Measurements from ENCODE around the gene C2CD3. TPM values are rescaled to one million over a fixed set of nuclear protein-coding genes. Genes with fewer than 3 reads are reported as not detected.

Gene C2CD3
- total and polyA plus RNA-seq, 9 of the 15 experiments (the other 6 are each of a cell fraction or from before 2014, with no cell fraction given) = 4.4 to 20.2 (median 15.4) TPM

DNA sequence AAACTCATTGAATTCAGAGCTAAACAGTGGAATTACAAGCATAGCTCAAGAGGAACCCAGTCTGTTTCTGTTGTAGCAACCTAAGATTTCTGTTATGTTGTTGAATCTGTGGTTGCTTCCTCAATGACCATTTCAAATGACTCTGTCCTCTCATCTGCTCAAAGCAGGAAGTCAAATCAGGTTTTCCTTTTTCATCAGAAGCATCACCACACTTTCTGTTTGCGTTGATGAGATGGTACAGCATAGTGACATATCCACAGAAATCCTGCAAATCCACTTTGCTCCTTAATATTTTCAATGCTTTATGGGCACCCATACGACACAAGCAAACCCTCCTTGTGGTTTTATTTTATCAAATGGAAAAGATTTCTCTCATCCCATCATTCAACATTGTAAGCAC lies 175.6 kb downstream of the C2CD3 start:
- H3K9ac ChIP-seq (ENCODE audit: insufficient read depth in 1 of 2, low read depth in 2 of 2, low read length in 2 of 2) = no peak overlapping the region
- FAIRE-seq (no peak), ATAC-seq (no peak), DNase-seq (ENCODE audit: extremely low read depth in 1 of 4, low spot score in 3 of 4) (no peak)
- no peaks in the 10 kb centered on the region for H3K27me3 ChIP-seq (ENCODE audit: control insufficient read depth in 2 of 2, insufficient read depth in 2 of 2, low read length in 2 of 2)
- intact Hi-C loops (cut with micrococcal nuclease) = no loop called here
- H3K9me3 ChIP-seq (replicated peaks; ENCODE audit: control insufficient read depth, insufficient read depth, low read depth, low read length) = no peaks in the 10 kb centered on the region
- in situ Hi-C loops (cut with MboI) = no loop called here
- peaks cover 6% of the 10 kb centered on the region in 2 experiments; a peak in 2 of 5 replicates for H3K4me1 ChIP-seq (replicated peaks in 1 of 2; ENCODE audit: control insufficient read depth in 2 of 2, insufficient read depth in 2 of 2, low read length in 2 of 2)
- ChIA-PET POLR2A (interaction anchor here (0.6 to 1.4 kb wide), 2 partner anchors 15 to 196 kb away, joined by 3 to 4 read pairs; no protein-coding TSS in a partner anchor), CTCF (ENCODE audit: low intra/inter-chr PET ratio) (no interaction called here)
- H3K9me1 ChIP-seq (ENCODE audit: control insufficient read depth, insufficient read depth, low read length) = no peaks in the 10 kb centered on the region
- no peak overlapping the region for H3K4me3 ChIP-seq
- 54% methylated on average over 2 of the region's 2 CpGs for WGBS (ENCODE audit: insufficient coverage, low coverage, missing lambda C conversion rate)
- no peak overlapping the region for H3K4me2 ChIP-seq (ENCODE audit: insufficient read depth, low read length)
- H3K36me3 ChIP-seq (ENCODE audit: control insufficient read depth, insufficient read depth, low read length) = no peaks in the 10 kb centered on the region
- no TSS peak for BruUV-seq (replicated peaks)
- TF ChIP-seq ELF1 (tag; IDR thresholded peaks at IDR 0.05) = peak; percentile 47; the same call in 1 of the 2 replicates
- TF ChIP-seq, protein P1, sequence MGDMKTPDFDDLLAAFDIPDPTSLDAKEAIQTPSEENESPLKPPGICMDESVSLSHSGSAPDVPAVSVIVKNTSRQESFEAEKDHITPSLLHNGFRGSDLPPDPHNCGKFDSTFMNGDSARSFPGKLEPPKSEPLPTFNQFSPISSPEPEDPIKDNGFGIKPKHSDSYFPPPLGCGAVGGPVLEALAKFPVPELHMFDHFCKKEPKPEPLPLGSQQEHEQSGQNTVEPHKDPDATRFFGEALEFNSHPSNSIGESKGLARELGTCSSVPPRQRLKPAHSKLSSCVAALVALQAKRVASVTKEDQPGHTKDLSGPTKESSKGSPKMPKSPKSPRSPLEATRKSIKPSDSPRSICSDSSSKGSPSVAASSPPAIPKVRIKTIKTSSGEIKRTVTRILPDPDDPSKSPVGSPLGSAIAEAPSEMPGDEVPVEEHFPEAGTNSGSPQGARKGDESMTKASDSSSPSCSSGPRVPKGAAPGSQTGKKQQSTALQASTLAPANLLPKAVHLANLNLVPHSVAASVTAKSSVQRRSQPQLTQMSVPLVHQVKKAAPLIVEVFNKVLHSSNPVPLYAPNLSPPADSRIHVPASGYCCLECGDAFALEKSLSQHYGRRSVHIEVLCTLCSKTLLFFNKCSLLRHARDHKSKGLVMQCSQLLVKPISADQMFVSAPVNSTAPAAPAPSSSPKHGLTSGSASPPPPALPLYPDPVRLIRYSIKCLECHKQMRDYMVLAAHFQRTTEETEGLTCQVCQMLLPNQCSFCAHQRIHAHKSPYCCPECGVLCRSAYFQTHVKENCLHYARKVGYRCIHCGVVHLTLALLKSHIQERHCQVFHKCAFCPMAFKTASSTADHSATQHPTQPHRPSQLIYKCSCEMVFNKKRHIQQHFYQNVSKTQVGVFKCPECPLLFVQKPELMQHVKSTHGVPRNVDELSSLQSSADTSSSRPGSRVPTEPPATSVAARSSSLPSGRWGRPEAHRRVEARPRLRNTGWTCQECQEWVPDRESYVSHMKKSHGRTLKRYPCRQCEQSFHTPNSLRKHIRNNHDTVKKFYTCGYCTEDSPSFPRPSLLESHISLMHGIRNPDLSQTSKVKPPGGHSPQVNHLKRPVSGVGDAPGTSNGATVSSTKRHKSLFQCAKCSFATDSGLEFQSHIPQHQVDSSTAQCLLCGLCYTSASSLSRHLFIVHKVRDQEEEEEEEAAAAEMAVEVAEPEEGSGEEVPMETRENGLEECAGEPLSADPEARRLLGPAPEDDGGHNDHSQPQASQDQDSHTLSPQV (IDR thresholded peaks at IDR 0.05) = no peak
- H3K27ac ChIP-seq (ENCODE audit: extremely low read depth, low read depth, low read length) = no peak overlapping the region
- peak overlapping the region; percentile 4; the same call in 1 of the 2 replicates for H2AFZ ChIP-seq (ENCODE audit: low read depth, low read length)
- H3K79me2 ChIP-seq (ENCODE audit: control insufficient read depth, insufficient read depth, low read length) = no peaks in the 10 kb centered on the region
- no peaks in the 10 kb centered on the region for H4K20me1 ChIP-seq (replicated peaks; ENCODE audit: control insufficient read depth, insufficient read depth, low read length)
